ENCODE results near the gene THAP7. TPM values are rescaled to one million over a fixed set of nuclear protein-coding genes. Genes with fewer than 3 reads are reported as not detected.

Gene THAP7
- total RNA-seq, 1 experiment from 2014 or later: 19.3 TPM

GRCh38 chr22:21001601-21002325 lies at the start of gene THAP7 (continued):
- peak; percentile 62 for TF ChIP-seq CREM (CRISPR knock-in tag; IDR thresholded peaks at IDR 0.05)
- TF ChIP-seq AR (CRISPR knock-in tag; IDR thresholded peaks at IDR 0.05): no peak
- no peak for TF ChIP-seq CTCF (IDR thresholded peaks at IDR 0.05)
- TF ChIP-seq TEAD4 (CRISPR knock-in tag; IDR thresholded peaks at IDR 0.05): no peak
- TF ChIP-seq IRF2 (CRISPR knock-in tag; IDR thresholded peaks at IDR 0.05; ENCODE audit: borderline replicate concordance, low read depth): no peak
- TF ChIP-seq ZNF317 (CRISPR knock-in tag; IDR thresholded peaks at IDR 0.05; ENCODE audit: borderline replicate concordance, low read depth): no peak
- no peak for TF ChIP-seq HMGA2 (CRISPR knock-in tag; IDR thresholded peaks at IDR 0.05)
- TF ChIP-seq NR2C2 (CRISPR knock-in tag; IDR thresholded peaks at IDR 0.05): peak; percentile 65
- TF ChIP-seq ZNF121 (CRISPR knock-in tag; IDR thresholded peaks at IDR 0.05): no peak
- TF ChIP-seq TCF7 (CRISPR knock-in tag; IDR thresholded peaks at IDR 0.05; ENCODE audit: low read depth): peak; percentile 51; the same call in 1 of the 2 replicates
- no peak for TF ChIP-seq ZNF532 (CRISPR knock-in tag; IDR thresholded peaks at IDR 0.05; ENCODE audit: borderline replicate concordance)
- no peak for TF ChIP-seq ZNF423 (CRISPR knock-in tag; IDR thresholded peaks at IDR 0.05)
- TF ChIP-seq FOXJ3 (CRISPR knock-in tag; IDR thresholded peaks at IDR 0.05; ENCODE audit: borderline replicate concordance): no peak; the same call in 1 of the 2 replicates
- peak; percentile 95 for TF ChIP-seq MAX (CRISPR knock-in tag; IDR thresholded peaks at IDR 0.05)
- 0 out of 2 replicates have a peak, but pooled peaks have one; percentile 59 for TF ChIP-seq ATF1 (CRISPR knock-in tag; IDR thresholded peaks at IDR 0.05)
- no peak for TF ChIP-seq MXD4 (CRISPR knock-in tag; IDR thresholded peaks at IDR 0.05; ENCODE audit: borderline replicate concordance)
- TF ChIP-seq SMAD3 (CRISPR knock-in tag; IDR thresholded peaks at IDR 0.05; ENCODE audit: borderline replicate concordance): peak; percentile 70; the same call in 1 of the 2 replicates
- no peak for TF ChIP-seq SOX15 (CRISPR knock-in tag; IDR thresholded peaks at IDR 0.05)
- TF ChIP-seq NFE2L1 (CRISPR knock-in tag; IDR thresholded peaks at IDR 0.05): peak; percentile 82; the same call in 1 of the 2 replicates
- peak; percentile 84 for TF ChIP-seq ETV6 (CRISPR knock-in tag; IDR thresholded peaks at IDR 0.05)
- no peak for TF ChIP-seq ATF3 (CRISPR knock-in tag; conservative IDR thresholded peaks at IDR 0.05)
- no peak for TF ChIP-seq ZNF138 (CRISPR knock-in tag; conservative IDR thresholded peaks at IDR 0.05)
- no peak for TF ChIP-seq ATF6 (CRISPR knock-in tag; IDR thresholded peaks at IDR 0.05)
- no peak for TF ChIP-seq NFATC4 (CRISPR knock-in tag; IDR thresholded peaks at IDR 0.05)
- TF ChIP-seq JAZF1 (CRISPR knock-in tag; IDR thresholded peaks at IDR 0.05): no peak

All from WTC11 (cell line).